ENCODE data around the gene ARFGEF2.

The ARFGEF2 gene

DNA sequence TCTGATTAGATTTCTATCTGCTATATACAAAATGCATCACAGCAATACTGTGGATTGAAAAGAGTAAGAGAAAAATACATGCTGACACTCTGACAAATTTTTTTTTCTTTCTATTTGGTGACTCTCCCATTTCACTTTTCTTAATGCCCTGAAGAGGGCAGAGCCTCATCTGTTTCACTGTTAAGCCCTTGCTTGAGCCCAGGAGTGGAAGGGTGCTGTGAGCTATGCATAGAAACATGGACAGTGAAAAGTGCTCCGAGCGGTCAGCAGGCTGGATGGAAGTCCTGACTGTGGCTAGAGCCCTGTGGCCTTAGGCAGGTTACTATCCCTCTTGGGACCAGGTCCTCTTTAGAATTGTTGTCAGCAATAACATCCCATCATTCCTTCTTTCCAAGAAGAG, 107.2 kb downstream of the ARFGEF2 start:
- peak; percentile 36 to 68 for DNase-seq (ENCODE audit: low read depth in 1 of 2, low spot score in 1 of 2)
- no peak for TF ChIP-seq JUND (IDR thresholded peaks at IDR 0.05; ENCODE audit: low read depth)
- in situ Hi-C loops (cut with HindIII; ENCODE audit: low pct_unique_long_range_greater_than_20kb, low sequenced_read_pairs): no loop called here

GRCh38 chr20:49029203-49029602, 107.7 kb downstream of the ARFGEF2 start:
- DNase-seq (ENCODE audit: low read depth in 1 of 2, low spot score in 1 of 2): no peak
- TF ChIP-seq JUND (IDR thresholded peaks at IDR 0.05; ENCODE audit: low read depth): no peak
- in situ Hi-C loops (cut with HindIII; ENCODE audit: low pct_unique_long_range_greater_than_20kb, low sequenced_read_pairs): no loop called here

DNA sequence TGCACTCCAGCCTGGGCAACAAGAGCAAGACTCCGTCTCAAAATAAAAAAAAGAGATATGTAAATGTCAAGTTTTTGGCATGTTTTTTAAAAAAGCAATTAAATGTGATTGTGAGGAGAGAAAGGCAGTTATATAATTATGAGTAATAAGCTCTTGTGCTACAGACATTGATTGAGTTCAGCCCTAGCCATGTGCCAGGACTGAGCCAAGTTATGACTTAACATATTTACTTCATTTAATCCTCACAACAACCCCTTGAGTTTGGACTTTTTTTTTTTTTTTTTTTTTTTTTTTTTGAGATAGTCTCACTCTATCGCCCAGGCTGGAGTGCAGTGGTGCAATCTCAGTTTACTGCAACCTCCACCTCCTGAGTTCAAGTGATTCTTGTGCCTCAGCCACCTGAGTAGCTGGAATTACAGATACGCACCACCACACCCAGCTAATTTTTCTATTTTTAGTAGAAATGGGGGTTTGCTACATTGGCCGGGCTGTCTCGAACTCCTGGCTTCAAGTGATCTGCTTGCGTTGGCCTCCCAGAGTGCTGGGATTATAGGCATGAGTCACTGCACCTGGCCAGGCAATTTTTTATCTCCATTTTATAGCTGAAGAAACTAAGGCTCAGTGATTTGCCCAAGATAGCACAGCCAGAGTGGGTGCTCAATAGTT, 109.6 kb downstream of the ARFGEF2 start:
- DNase-seq (ENCODE audit: low read depth in 1 of 2, low spot score in 1 of 2): no peak
- no peak for TF ChIP-seq JUND (IDR thresholded peaks at IDR 0.05; ENCODE audit: low read depth)
- in situ Hi-C loops (cut with HindIII; ENCODE audit: low pct_unique_long_range_greater_than_20kb, low sequenced_read_pairs): no loop called here

DNA sequence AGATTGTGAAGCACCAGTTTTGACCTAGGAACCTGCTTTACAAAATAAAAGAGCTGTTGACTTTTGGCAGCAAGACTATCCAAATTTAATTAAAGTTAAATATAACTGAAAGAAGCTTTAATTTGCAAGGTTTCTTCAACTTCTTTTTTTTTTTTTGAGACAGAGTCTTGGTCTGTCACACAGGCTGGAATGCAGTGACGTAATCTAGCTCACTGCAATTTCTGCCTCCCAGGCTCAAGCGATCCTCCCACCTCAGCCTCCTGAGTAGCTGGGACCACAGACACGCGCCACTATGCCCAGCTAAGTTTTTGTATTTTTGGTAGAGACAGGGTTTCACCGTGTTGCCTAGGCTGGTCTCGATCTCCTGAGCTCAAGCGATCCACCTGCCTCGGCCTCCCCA, 110.9 kb downstream of the ARFGEF2 start:
- no peak for TF ChIP-seq JUND (IDR thresholded peaks at IDR 0.05; ENCODE audit: low read depth)
- in situ Hi-C loops (cut with HindIII; ENCODE audit: low pct_unique_long_range_greater_than_20kb, low sequenced_read_pairs): no loop called here
- DNase-seq (ENCODE audit: low read depth in 1 of 2, low spot score in 1 of 2): no peak

DNA sequence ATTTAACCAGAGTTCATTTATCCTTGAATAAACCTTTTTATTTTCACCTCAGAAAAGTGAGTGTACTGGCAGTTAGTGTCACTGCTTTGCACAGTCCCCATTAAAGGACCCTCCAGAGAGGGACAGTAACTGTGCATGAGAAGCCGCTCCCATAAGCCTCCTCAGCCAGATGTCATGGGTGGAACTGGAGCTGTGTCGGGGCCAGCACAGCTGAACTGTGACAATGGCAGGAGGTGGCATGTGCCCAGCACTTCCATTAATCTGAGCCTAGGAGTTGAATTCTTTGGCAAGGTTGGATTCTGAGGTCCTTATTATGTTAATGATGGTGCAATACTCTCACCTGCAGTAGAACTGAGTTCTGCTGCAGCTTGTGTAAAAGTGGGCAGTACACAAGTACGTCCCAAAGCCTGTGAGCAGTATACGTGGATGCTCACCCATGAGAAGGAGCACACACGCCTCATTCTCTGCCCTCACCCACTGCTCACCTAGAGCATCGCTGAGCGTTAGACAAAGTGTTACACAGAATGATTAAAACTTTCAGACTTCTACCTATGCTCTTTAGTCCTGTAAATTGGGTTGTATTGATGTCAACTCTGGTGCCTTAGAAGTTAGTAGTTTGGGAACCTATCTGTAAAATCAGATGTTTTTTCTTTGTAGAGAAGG, 112.7 kb downstream of the ARFGEF2 start:
- DNase-seq (ENCODE audit: low read depth in 1 of 2, low spot score in 1 of 2): no peak
- in situ Hi-C loops (cut with HindIII; ENCODE audit: low pct_unique_long_range_greater_than_20kb, low sequenced_read_pairs): no loop called here
- no peak for TF ChIP-seq JUND (IDR thresholded peaks at IDR 0.05; ENCODE audit: low read depth)

DNA sequence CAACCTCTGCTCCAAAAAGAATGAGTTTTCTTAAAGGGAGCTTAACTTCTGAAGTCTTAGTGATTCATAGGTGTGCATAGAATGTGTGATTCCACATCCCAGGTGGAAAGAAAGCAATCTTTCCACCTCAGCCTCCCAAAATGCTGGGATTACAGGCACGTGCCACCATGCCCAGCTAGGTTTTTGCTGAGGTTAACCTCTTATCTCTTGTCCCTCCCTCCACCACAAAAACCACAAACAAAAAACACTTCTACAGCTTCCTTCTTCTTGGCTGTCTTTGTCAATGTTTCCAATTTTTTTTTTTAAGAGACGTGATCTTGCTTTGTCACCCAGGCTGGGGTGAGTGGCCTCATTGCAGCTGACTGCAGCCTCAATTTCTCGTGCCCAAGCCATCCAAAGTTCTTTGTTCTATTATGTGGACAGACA, 116.5 kb downstream of the ARFGEF2 start:
- TF ChIP-seq JUND (IDR thresholded peaks at IDR 0.05; ENCODE audit: low read depth): no peak
- in situ Hi-C loops (cut with HindIII; ENCODE audit: low pct_unique_long_range_greater_than_20kb, low sequenced_read_pairs): no loop called here
- no peak for DNase-seq (ENCODE audit: low read depth in 1 of 2, low spot score in 1 of 2)

DNA sequence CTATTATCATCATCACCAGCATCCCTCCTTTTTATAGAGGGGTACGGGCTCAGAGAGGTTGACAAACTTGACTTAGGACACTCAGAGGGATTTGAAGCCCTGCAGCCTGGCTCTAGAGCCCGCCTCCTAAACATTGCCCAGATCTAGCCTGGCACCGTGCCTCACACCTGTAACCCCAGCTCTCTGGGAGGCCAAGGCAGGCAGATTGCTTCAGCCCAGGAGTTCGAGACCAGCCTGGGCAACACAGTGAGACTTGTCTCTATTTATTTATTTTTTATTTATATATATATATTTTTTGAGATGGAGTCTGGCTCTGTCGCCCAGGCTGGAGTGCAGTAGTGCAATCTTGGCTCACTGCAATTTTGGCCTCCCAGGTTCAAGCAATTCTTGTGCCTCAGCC, 118.3 kb downstream of the ARFGEF2 start:
- TF ChIP-seq JUND (IDR thresholded peaks at IDR 0.05; ENCODE audit: low read depth): no peak
- no peak for DNase-seq (ENCODE audit: low read depth in 1 of 2, low spot score in 1 of 2)
- in situ Hi-C loops (cut with HindIII; ENCODE audit: low pct_unique_long_range_greater_than_20kb, low sequenced_read_pairs): no loop called here

- in situ Hi-C loops (cut with HindIII; ENCODE audit: low pct_unique_long_range_greater_than_20kb, low sequenced_read_pairs): no loop called here
- no peak for DNase-seq (ENCODE audit: low read depth in 1 of 2, low spot score in 1 of 2)
- TF ChIP-seq JUND (IDR thresholded peaks at IDR 0.05; ENCODE audit: low read depth): no peak
Measured at GRCh38 chr20:49043000-49043399, 121.5 kb downstream of the ARFGEF2 start.

- TF ChIP-seq JUND (IDR thresholded peaks at IDR 0.05; ENCODE audit: low read depth): no peak
- no peak for DNase-seq (ENCODE audit: low read depth in 1 of 2, low spot score in 1 of 2)
- in situ Hi-C loops (cut with HindIII; ENCODE audit: low pct_unique_long_range_greater_than_20kb, low sequenced_read_pairs): no loop called here
Measured at GRCh38 chr20:49045440-49046086, 124.1 kb downstream of the ARFGEF2 start.

DNA sequence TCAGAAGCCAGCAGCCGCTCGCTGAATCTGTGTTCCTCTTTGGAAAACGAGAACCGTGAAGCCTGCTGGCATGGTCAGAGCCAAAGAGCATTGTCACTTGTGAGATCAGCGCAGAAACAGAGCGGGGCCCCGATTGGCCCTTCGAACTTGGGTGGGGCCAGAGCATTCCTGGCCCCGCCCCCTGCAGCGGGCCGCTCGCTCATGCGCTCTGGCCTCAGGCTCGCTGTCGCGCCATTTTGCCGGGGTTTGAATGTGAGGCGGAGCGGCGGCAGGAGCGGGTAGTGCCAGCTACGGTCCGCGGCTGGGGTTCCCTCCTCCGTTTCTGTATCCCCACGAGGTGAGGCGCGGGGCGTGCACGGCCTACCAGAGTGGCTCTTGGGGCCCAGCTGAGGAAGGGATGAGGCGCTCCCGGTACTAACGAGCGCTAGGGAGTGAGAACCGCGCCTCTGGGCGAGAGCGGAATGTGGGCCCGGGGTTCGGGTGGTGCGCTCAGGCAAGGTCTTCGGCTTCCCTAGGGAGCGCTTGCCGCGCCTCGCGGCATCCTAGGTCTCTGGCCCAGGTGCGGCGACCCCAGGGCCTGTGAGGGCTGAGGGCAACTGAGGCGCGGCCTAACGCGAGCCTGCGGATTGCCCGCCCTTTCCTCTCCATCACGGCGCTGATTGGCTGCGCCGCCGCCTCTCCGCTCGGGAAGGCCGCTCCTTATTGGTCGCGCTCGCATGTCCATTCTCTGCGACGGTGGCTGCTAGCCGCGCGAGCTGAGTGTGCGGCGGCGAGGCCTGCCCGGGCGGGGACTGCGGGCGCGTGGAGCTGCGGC, 124.8 kb downstream of the ARFGEF2 start, which contains the start of gene CSE1L:
Gene CSE1L (plus strand): TSS at position 226 of the 814 bp plus-strand sequence. CDS start 12,152 bp downstream, outside the sequence.
- in situ Hi-C loops (cut with HindIII; ENCODE audit: low pct_unique_long_range_greater_than_20kb, low sequenced_read_pairs): no loop called here
- TF ChIP-seq JUND (IDR thresholded peaks at IDR 0.05; ENCODE audit: low read depth): no peak
- peak; percentile 91 to 98 for DNase-seq (ENCODE audit: low read depth in 1 of 2, low spot score in 1 of 2)

- DNase-seq (ENCODE audit: low read depth in 1 of 2, low spot score in 1 of 2): no peak
- in situ Hi-C loops (cut with HindIII; ENCODE audit: low pct_unique_long_range_greater_than_20kb, low sequenced_read_pairs): no loop called here
- TF ChIP-seq JUND (IDR thresholded peaks at IDR 0.05; ENCODE audit: low read depth): no peak
Measured at GRCh38 chr20:49052334-49052733, 130.8 kb downstream of the ARFGEF2 start.

DNA sequence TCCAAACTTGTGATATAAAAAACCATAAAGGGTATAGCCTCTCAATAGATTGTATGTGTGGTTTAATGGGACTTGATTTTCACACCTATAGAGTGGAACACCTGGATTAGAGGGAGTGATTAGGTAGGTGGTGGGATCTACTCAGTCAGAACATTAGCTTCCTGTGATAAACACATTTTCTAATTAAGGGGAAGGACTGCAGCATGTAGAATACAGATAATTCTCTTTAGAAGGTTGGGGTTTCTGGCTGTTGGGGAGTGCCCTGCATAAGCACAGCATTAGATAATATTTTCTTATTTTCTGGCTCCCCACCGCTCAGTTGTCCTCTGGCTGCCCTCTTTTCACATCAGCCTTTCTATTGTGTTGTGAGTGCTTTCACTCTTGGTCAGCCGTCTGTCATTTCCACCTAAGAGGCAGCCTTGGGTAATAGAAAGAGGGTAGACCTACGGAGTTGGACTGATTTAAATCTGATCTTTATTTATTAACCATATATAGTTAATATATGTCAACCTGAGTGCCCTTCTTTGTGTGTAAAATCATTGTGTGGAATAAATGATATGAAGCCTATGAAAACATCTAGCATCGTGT, 132.6 kb downstream of the ARFGEF2 start:
- DNase-seq (ENCODE audit: low read depth in 1 of 2, low spot score in 1 of 2): no peak
- in situ Hi-C loops (cut with HindIII; ENCODE audit: low pct_unique_long_range_greater_than_20kb, low sequenced_read_pairs): no loop called here
- no peak for TF ChIP-seq JUND (IDR thresholded peaks at IDR 0.05; ENCODE audit: low read depth)
